ENCODE measurements around the gene KCTD7. TPM values are rescaled to one million over a fixed set of nuclear protein-coding genes. Genes with fewer than 3 reads are reported as not detected.

The KCTD7 gene
- total RNA-seq, 1 experiment from 2014 or later, result 3.9 TPM

- Histone ChIP-seq H3K4me1 (ENCODE audit: control insufficient read depth in 1 of 2, insufficient read depth in 2 of 2, low read length in 2 of 2) (peaks cover 2 to 3% of the 10 kb centered on the region in 2 experiments; a peak in 3 of 4 replicates), H3K27me3 (ENCODE audit: insufficient read depth, low read length) (no peaks in the 10 kb centered on the region), H3K4me2 (ENCODE audit: low read length) (no peak overlapping the region), H2AFZ (ENCODE audit: low read depth, low read length, poor library complexity, severe bottlenecking) (no peak overlapping the region), H3K79me2 (ENCODE audit: insufficient read depth, low read length) (no peaks in the 10 kb centered on the region), H3K27ac (ENCODE audit: low read depth, low read length) (no peak overlapping the region), H3K9me2 (ENCODE audit: insufficient read depth) (no peaks in the 10 kb centered on the region), H4K20me1 (ENCODE audit: insufficient read depth) (no peaks in the 10 kb centered on the region), H3K9ac (ENCODE audit: low read length) (no peak overlapping the region), H3K9me3 (ENCODE audit: control insufficient read depth in 1 of 2, insufficient read depth in 1 of 2, low read depth in 1 of 2, low read length in 2 of 2) (no peaks in the 10 kb centered on the region), H3K36me3 (ENCODE audit: control insufficient read depth in 1 of 2, insufficient read depth in 2 of 2, low read length in 2 of 2) (peaks cover 2 to 6% of the 10 kb centered on the region in 2 experiments; a peak in 2 of 4 replicates), H3K4me3 (replicated peaks in 1 of 2; ENCODE audit: low read depth in 1 of 2, low read length in 2 of 2) (no peak overlapping the region)
- RAD21 ChIA-PET (ENCODE audit: low non-redundant PET in 1 of 2, low total read pairs in 2 of 2, uncharacterized antibody in 2 of 2, unreplicated experiment in 2 of 2), result no interaction called here
- no TSS peak for BruUV-seq (replicated peaks)
- POLR2A ChIA-PET, result no interaction called here
- no peak for TF ChIP-seq SIN3A (IDR thresholded peaks at IDR 0.05; ENCODE audit: low read depth)
- no peak for DNase-seq (ENCODE audit: low read depth, low spot score)
- no peak for ATAC-seq
- intact Hi-C loops (cut with micrococcal nuclease), result no loop called here
- CTCF ChIA-PET, result no interaction called here
Measured at GRCh38 chr7:66640802-66641525, 12.3 kb downstream of the KCTD7 start.

GRCh38 chr7:66641526-66641871, 12.8 kb downstream of the KCTD7 start:
- H3K4me1 ChIP-seq (ENCODE audit: control insufficient read depth in 1 of 2, insufficient read depth in 2 of 2, low read length in 2 of 2), result no peaks in the 10 kb centered on the region
- H3K36me3 ChIP-seq (ENCODE audit: control insufficient read depth in 1 of 2, insufficient read depth in 2 of 2, low read length in 2 of 2), result peaks cover 2 to 6% of the 10 kb centered on the region in 2 experiments; a peak in 2 of 4 replicates
- H3K79me2 ChIP-seq (ENCODE audit: insufficient read depth, low read length), result no peaks in the 10 kb centered on the region
- H2AFZ ChIP-seq (ENCODE audit: low read depth, low read length, poor library complexity, severe bottlenecking), result no peak overlapping the region
- no peak overlapping the region for H3K4me3 ChIP-seq (replicated peaks in 1 of 2; ENCODE audit: low read depth in 1 of 2, low read length in 2 of 2)
- no peak overlapping the region for H3K27ac ChIP-seq (ENCODE audit: low read depth, low read length)
- CTCF ChIA-PET, result no interaction called here
- intact Hi-C loops (cut with micrococcal nuclease), result no loop called here
- DNase-seq (ENCODE audit: low read depth, low spot score) (no peak), ATAC-seq (no peak)
- H4K20me1 ChIP-seq (ENCODE audit: insufficient read depth), result no peaks in the 10 kb centered on the region
- H3K9me2 ChIP-seq (ENCODE audit: insufficient read depth), result no peaks in the 10 kb centered on the region
- no TSS peak for BruUV-seq (replicated peaks)
- H3K27me3 ChIP-seq (ENCODE audit: insufficient read depth, low read length), result no peaks in the 10 kb centered on the region
- H3K4me2 ChIP-seq (ENCODE audit: low read length), result no peak overlapping the region
- no peaks in the 10 kb centered on the region for H3K9me3 ChIP-seq (ENCODE audit: control insufficient read depth in 1 of 2, insufficient read depth in 1 of 2, low read depth in 1 of 2, low read length in 2 of 2)
- no peak overlapping the region for H3K9ac ChIP-seq (ENCODE audit: low read length)
- no peak for TF ChIP-seq RAD21 (IDR thresholded peaks at IDR 0.05; ENCODE audit: low read depth)
- no peak for TF ChIP-seq EZH2phosphoT487 (IDR thresholded peaks at IDR 0.05; ENCODE audit: borderline replicate concordance)
- TF ChIP-seq CBX3 (IDR thresholded peaks at IDR 0.05; ENCODE audit: low read depth), result no peak
- no peak for TF ChIP-seq ZNF274 (IDR thresholded peaks at IDR 0.05; ENCODE audit: low read depth, low read length)
- no peak for TF ChIP-seq CEBPB (IDR thresholded peaks at IDR 0.05; ENCODE audit: low read depth)
- no peak for TF ChIP-seq ELF1 (IDR thresholded peaks at IDR 0.05; ENCODE audit: borderline replicate concordance, low read depth)
- TF ChIP-seq SIN3A (IDR thresholded peaks at IDR 0.05; ENCODE audit: low read depth), result no peak
- no peak for TF ChIP-seq REST (IDR thresholded peaks at IDR 0.05; ENCODE audit: low read depth)
- no peak for TF ChIP-seq TCF7L2 (IDR thresholded peaks at IDR 0.05; ENCODE audit: borderline replicate concordance, extremely low read depth, insufficient read depth, insufficient read length)
- no peak for TF ChIP-seq YY1 (IDR thresholded peaks at IDR 0.05; ENCODE audit: extremely low read depth, insufficient replicate concordance, low read depth, low read length)
- POLR2A ChIA-PET, result no interaction called here
- RAD21 ChIA-PET (ENCODE audit: low non-redundant PET in 1 of 2, low total read pairs in 2 of 2, uncharacterized antibody in 2 of 2, unreplicated experiment in 2 of 2), result no interaction called here
